Measurements from ENCODE around the gene TBX5.
"Not testable (repeated sequence)": the region's sequence is repeated elsewhere in the genome, so short reads cannot be mapped to it uniquely, and the experiment has no call there.

The TBX5 gene

GRCh38 chr12:114361545-114361944 lies 44.4 kb downstream of the TBX5 start:
- Histone ChIP-seq H3K36me3 (ENCODE audit: insufficient read depth, low read length) (no peaks in the 10 kb centered on the region), H3K27ac (no peak overlapping the region), H3K9me3 (ENCODE audit: low read depth, low read length) (no peaks in the 10 kb centered on the region), H3K4me3 (no peak overlapping the region), H3K9ac (ENCODE audit: insufficient read length) (no peak overlapping the region)
- TF ChIP-seq POLR2AphosphoS5 (IDR thresholded peaks at IDR 0.05; ENCODE audit: borderline replicate concordance, low read depth, low read length) (no peak), EZH2 (IDR thresholded peaks at IDR 0.05) (no peak), FOXP2 (optimal IDR thresholded peaks at IDR 0.05; ENCODE audit: control extremely low read depth, extremely low read length, insufficient read depth) (no peak)
- DNase-seq (ENCODE audit: low read depth, low spot score) = no peak

GRCh38 chr12:114360485-114360884 lies 45.5 kb downstream of the TBX5 start:
- no peak overlapping the region for H3K27ac ChIP-seq
- no peak overlapping the region for H3K4me3 ChIP-seq
- H3K36me3 ChIP-seq (ENCODE audit: insufficient read depth, low read length) = no peaks in the 10 kb centered on the region; the same call in 1 of the 2 replicates
- DNase-seq (ENCODE audit: low read depth, low spot score) = no peak
- no peaks in the 10 kb centered on the region for H3K9me3 ChIP-seq (ENCODE audit: low read depth, low read length)
- TF ChIP-seq FOXP2 (optimal IDR thresholded peaks at IDR 0.05; ENCODE audit: control extremely low read depth, extremely low read length, insufficient read depth) (no peak), EZH2 (IDR thresholded peaks at IDR 0.05) (no peak), POLR2AphosphoS5 (IDR thresholded peaks at IDR 0.05; ENCODE audit: borderline replicate concordance, low read depth, low read length) (no peak)
- H3K9ac ChIP-seq (ENCODE audit: insufficient read length) = no peak overlapping the region

GRCh38 chr12:114355389-114356088 lies 50.4 kb downstream of the TBX5 start:
- Histone ChIP-seq H3K9ac (ENCODE audit: insufficient read length) (no peak overlapping the region), H3K4me3 (no peak overlapping the region), H3K36me3 (ENCODE audit: insufficient read depth, low read length) (no peaks in the 10 kb centered on the region; the same call in 1 of the 2 replicates), H3K27ac (no peak overlapping the region), H3K9me3 (ENCODE audit: low read depth, low read length) (no peaks in the 10 kb centered on the region)
- TF ChIP-seq EZH2 (IDR thresholded peaks at IDR 0.05) (no peak), POLR2AphosphoS5 (IDR thresholded peaks at IDR 0.05; ENCODE audit: borderline replicate concordance, low read depth, low read length) (no peak)
- no peak for DNase-seq (ENCODE audit: low read depth, low spot score)

- H3K9me3 ChIP-seq (ENCODE audit: low read depth, low read length); H3K9ac ChIP-seq (ENCODE audit: insufficient read length); DNase-seq (ENCODE audit: low read depth, low spot score); H3K4me3 ChIP-seq; H3K27ac ChIP-seq; H3K36me3 ChIP-seq (ENCODE audit: insufficient read depth, low read length): not testable (repeated sequence)
Measured at GRCh38 chr12:114349239-114349638, 56.7 kb downstream of the TBX5 start.

GRCh38 chr12:114347861-114348260 lies 58.1 kb downstream of the TBX5 start:
- no peaks in the 10 kb centered on the region for H3K9me3 ChIP-seq (ENCODE audit: low read depth, low read length)
- H3K27ac ChIP-seq = no peak overlapping the region
- TF ChIP-seq FOXP2 (optimal IDR thresholded peaks at IDR 0.05; ENCODE audit: control extremely low read depth, extremely low read length, insufficient read depth) (no peak), POLR2AphosphoS5 (IDR thresholded peaks at IDR 0.05; ENCODE audit: borderline replicate concordance, low read depth, low read length) (no peak), EZH2 (IDR thresholded peaks at IDR 0.05) (no peak)
- H3K9ac ChIP-seq (ENCODE audit: insufficient read length) = no peak overlapping the region
- DNase-seq (ENCODE audit: low read depth, low spot score) = no peak
- H3K36me3 ChIP-seq (ENCODE audit: insufficient read depth, low read length) = no peaks in the 10 kb centered on the region
- H3K4me3 ChIP-seq = no peak overlapping the region

GRCh38 chr12:114344831-114345230 lies 61.1 kb downstream of the TBX5 start:
- Histone ChIP-seq H3K27ac (no peak overlapping the region), H3K4me3 (no peak overlapping the region), H3K9ac (ENCODE audit: insufficient read length) (no peak overlapping the region), H3K9me3 (ENCODE audit: low read depth, low read length) (no peaks in the 10 kb centered on the region), H3K36me3 (ENCODE audit: insufficient read depth, low read length) (no peaks in the 10 kb centered on the region)
- DNase-seq (ENCODE audit: low read depth, low spot score) = no peak
- TF ChIP-seq FOXP2 (optimal IDR thresholded peaks at IDR 0.05; ENCODE audit: control extremely low read depth, extremely low read length, insufficient read depth) (no peak), POLR2AphosphoS5 (IDR thresholded peaks at IDR 0.05; ENCODE audit: borderline replicate concordance, low read depth, low read length) (no peak), EZH2 (IDR thresholded peaks at IDR 0.05) (no peak)

- H3K4me3 ChIP-seq = no peak overlapping the region
- TF ChIP-seq FOXP2 (optimal IDR thresholded peaks at IDR 0.05; ENCODE audit: control extremely low read depth, extremely low read length, insufficient read depth) = no peak
- no peak for TF ChIP-seq EZH2 (IDR thresholded peaks at IDR 0.05)
- no peak for TF ChIP-seq POLR2AphosphoS5 (IDR thresholded peaks at IDR 0.05; ENCODE audit: borderline replicate concordance, low read depth, low read length)
- H3K9ac ChIP-seq (ENCODE audit: insufficient read length) = no peak overlapping the region
- DNase-seq (ENCODE audit: low read depth, low spot score) = no peak
- H3K36me3 ChIP-seq (ENCODE audit: insufficient read depth, low read length) = no peaks in the 10 kb centered on the region
- no peak overlapping the region for H3K27ac ChIP-seq
- no peaks in the 10 kb centered on the region for H3K9me3 ChIP-seq (ENCODE audit: low read depth, low read length)
Measured at GRCh38 chr12:114344303-114344663, 61.7 kb downstream of the TBX5 start.

- Histone ChIP-seq H3K9me3 (ENCODE audit: low read depth, low read length) (no peaks in the 10 kb centered on the region), H3K9ac (ENCODE audit: insufficient read length) (no peak overlapping the region), H3K36me3 (ENCODE audit: insufficient read depth, low read length) (no peaks in the 10 kb centered on the region), H3K27ac (no peak overlapping the region), H3K4me3 (no peak overlapping the region)
- no peak for TF ChIP-seq FOXP2 (optimal IDR thresholded peaks at IDR 0.05; ENCODE audit: control extremely low read depth, extremely low read length, insufficient read depth)
- TF ChIP-seq POLR2AphosphoS5 (IDR thresholded peaks at IDR 0.05; ENCODE audit: borderline replicate concordance, low read depth, low read length) = no peak
- no peak for TF ChIP-seq EZH2 (IDR thresholded peaks at IDR 0.05)
- DNase-seq (ENCODE audit: low read depth, low spot score) = no peak
Measured at GRCh38 chr12:114343585-114344302, 62.2 kb downstream of the TBX5 start.

GRCh38 chr12:114342656-114343055 lies 63.3 kb downstream of the TBX5 start:
- H3K9ac ChIP-seq (ENCODE audit: insufficient read length) = no peak overlapping the region
- no peaks in the 10 kb centered on the region for H3K36me3 ChIP-seq (ENCODE audit: insufficient read depth, low read length)
- no peaks in the 10 kb centered on the region for H3K9me3 ChIP-seq (ENCODE audit: low read depth, low read length)
- no peak for DNase-seq (ENCODE audit: low read depth, low spot score)
- no peak overlapping the region for H3K4me3 ChIP-seq
- H3K27ac ChIP-seq = no peak overlapping the region
- TF ChIP-seq EZH2 (IDR thresholded peaks at IDR 0.05) (no peak), FOXP2 (optimal IDR thresholded peaks at IDR 0.05; ENCODE audit: control extremely low read depth, extremely low read length, insufficient read depth) (no peak)
